Mesendoderm (in vitro differentiated cells): ENCODE data around the gene PCIF1.
"Not testable (repeated sequence)": the region's sequence is repeated elsewhere in the genome, so short reads cannot be mapped to it uniquely, and the experiment has no call there.

Experiments
- DNase-seq: peaks from one replicate; pipeline ENCODE4 v3.0.0; 2013
- H2AK5ac ChIP-seq: 2 replicates; pipeline ENCODE4 v1.6.1; 2013; ENCODE audit warnings: low read length, inconsistent platforms
- H2BK120ac ChIP-seq: 2 replicates; pipeline ENCODE4 v1.6.1; 2013; ENCODE audit warnings: low read depth, mild to moderate bottlenecking, low read length, moderate library complexity, mixed read lengths
- H2BK15ac ChIP-seq: replicated peaks from 2 replicates; pipeline ENCODE4 v1.6.1; 2013; ENCODE audit warnings: low read depth, mild to moderate bottlenecking, moderate library complexity
- H2BK5ac ChIP-seq: 2 replicates; pipeline ENCODE4 v1.6.1; 2013; ENCODE audit warnings: low read length, inconsistent platforms
- H3K18ac ChIP-seq: 2 replicates; pipeline ENCODE4 v1.6.1; 2013; ENCODE audit warnings: mild to moderate bottlenecking, low read length, mixed read lengths
- H3K23ac ChIP-seq: one replicate; pipeline ENCODE4 v1.6.1; 2013; ENCODE audit warnings: low read length
- H3K27ac ChIP-seq: 2 replicates; pipeline ENCODE4 v1.5.1; 2013; ENCODE audit warnings: low read depth, mild to moderate bottlenecking, inconsistent platforms, low read length, moderate library complexity
- H3K27me3 ChIP-seq: 2 replicates; pipeline ENCODE4 v1.6.1; 2013; ENCODE audit warnings: low read length, control low read depth, mild to moderate bottlenecking, inconsistent platforms; ENCODE audit not compliant: insufficient read depth, poor library complexity
- H3K36me3 ChIP-seq: 2 replicates; pipeline ENCODE4 v1.6.1; 2013; ENCODE audit warnings: low read length, inconsistent platforms; ENCODE audit not compliant: control insufficient read depth, insufficient read depth
- H3K4ac ChIP-seq: one replicate; pipeline ENCODE4 v1.6.1; 2013; ENCODE audit warnings: low read depth, mild to moderate bottlenecking, low read length, moderate library complexity
- H3K4me1 ChIP-seq: 2 replicates; pipeline ENCODE4 v1.6.1; 2013; ENCODE audit warnings: low read depth, low read length, inconsistent platforms; ENCODE audit not compliant: control insufficient read depth
- H3K4me2 ChIP-seq: 2 replicates; pipeline ENCODE4 v1.6.1; 2013; ENCODE audit warnings: low read length
- H3K4me3 ChIP-seq: 2 replicates; pipeline ENCODE4 v1.5.1; 2013; ENCODE audit warnings: mild to moderate bottlenecking, low read length
- H3K56ac ChIP-seq: one replicate; pipeline ENCODE4 v1.6.1; 2013; ENCODE audit warnings: low read length
- H3K79me1 ChIP-seq: 2 replicates; pipeline ENCODE4 v1.6.1; 2013; ENCODE audit warnings: low read length, inconsistent platforms
- H3K79me2 ChIP-seq: 2 replicates; pipeline ENCODE4 v1.6.1; 2013; ENCODE audit warnings: mild to moderate bottlenecking, low read length; ENCODE audit not compliant: control insufficient read depth, insufficient read depth
- H3K9ac ChIP-seq: 2 replicates; pipeline ENCODE4 v1.6.1; 2013; ENCODE audit warnings: low read length, inconsistent platforms
- H4K5ac ChIP-seq: one replicate; pipeline ENCODE4 v1.6.1; 2013; ENCODE audit warnings: low read length
- H4K8ac ChIP-seq: one replicate; pipeline ENCODE4 v1.6.1; 2013; ENCODE audit warnings: low read depth, mild to moderate bottlenecking, control low read depth, low read length, moderate library complexity
- WGBS: extraction: QIAGEN DNeasy Blood & Tissue Kit; methylation state at CpG from one replicate; pipeline ENCODE4 v1.1.7; 2013; ENCODE audit warnings: low lambda C conversion rate, missing lambda C conversion rate; ENCODE audit not compliant: insufficient coverage; ENCODE audit errors: extremely low coverage; 5-methylcytosine and 5-hydroxymethylcytosine counted together

Gene PCIF1

DNA sequence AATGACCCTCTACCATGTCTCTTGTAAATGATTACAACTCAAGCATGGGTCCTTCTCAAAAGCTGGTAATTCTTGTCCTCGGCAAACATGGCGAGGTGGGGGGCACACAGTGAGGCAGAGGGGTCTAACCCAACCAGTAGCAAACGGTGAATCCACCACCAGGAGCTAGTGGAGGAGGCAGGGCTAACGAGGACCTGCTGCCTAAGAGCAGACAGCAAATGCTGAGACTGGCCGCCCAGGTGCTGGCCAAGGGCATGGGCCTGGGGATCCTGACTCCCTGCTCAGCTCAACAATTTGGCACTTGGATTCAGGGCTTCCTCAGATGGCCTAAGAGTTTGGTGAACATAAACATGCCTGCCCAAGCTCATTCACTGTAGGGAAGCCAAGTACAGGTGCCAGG is 18.4 kb downstream of the PCIF1 start:
- Histone ChIP-seq H3K18ac (no peak overlapping the region), H3K23ac (no peak overlapping the region), H3K56ac (no peak overlapping the region), H2BK5ac (no peak overlapping the region), H3K27ac (no peak overlapping the region), H3K4me2 (no peak overlapping the region), H3K9ac (no peak overlapping the region), H4K8ac (no peak overlapping the region), H2AK5ac (no peak overlapping the region), H3K4ac (no peak overlapping the region), H3K27me3 (no peaks in the 10 kb centered on the region), H2BK120ac (no peak overlapping the region), H4K5ac (no peak overlapping the region), H3K4me3 (no peak overlapping the region), H2BK15ac (no peak overlapping the region), H3K79me2 (no peaks in the 10 kb centered on the region), H3K36me3 (peaks cover 18% of the 10 kb centered on the region), H3K79me1 (no peaks in the 10 kb centered on the region), H3K4me1 (no peaks in the 10 kb centered on the region)
- WGBS: no CpG with 5 or more reads among the region's 5 CpGs
- no peak for DNase-seq

DNA sequence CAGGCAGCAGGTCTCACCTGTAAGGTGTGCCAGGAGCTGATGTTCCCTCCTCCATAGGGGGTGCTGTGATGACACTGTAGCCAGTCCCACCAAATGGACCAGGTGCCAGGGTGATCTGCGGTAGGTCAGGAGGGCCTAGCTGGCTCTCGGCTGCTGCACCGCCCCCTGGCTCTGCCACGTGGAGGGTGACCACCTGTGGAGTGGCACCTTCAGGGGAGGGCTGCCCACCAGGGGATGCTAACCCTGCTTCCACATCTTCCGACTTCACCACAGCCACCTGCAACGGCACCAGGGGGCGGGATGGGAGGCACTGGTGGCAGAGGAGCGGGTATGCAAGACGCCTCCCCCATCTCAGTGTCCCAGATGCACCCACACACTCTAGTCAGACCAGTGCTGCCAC is 19.2 kb downstream of the PCIF1 start:
- Histone ChIP-seq H3K56ac (no peak overlapping the region), H4K5ac (no peak overlapping the region), H2BK120ac (no peak overlapping the region), H3K79me1 (no peaks in the 10 kb centered on the region), H3K36me3 (peaks cover 18% of the 10 kb centered on the region), H2BK5ac (no peak overlapping the region), H3K4ac (no peak overlapping the region), H3K23ac (no peak overlapping the region), H3K18ac (no peak overlapping the region), H3K4me1 (no peaks in the 10 kb centered on the region), H3K9ac (no peak overlapping the region), H2AK5ac (no peak overlapping the region), H3K27ac (no peak overlapping the region), H4K8ac (no peak overlapping the region), H2BK15ac (no peak overlapping the region), H3K4me2 (no peak overlapping the region), H3K27me3 (no peaks in the 10 kb centered on the region), H3K79me2 (no peaks in the 10 kb centered on the region), H3K4me3 (no peak overlapping the region)
- DNase-seq: no peak
- no CpG with 5 or more reads among the region's 9 CpGs for WGBS

DNA sequence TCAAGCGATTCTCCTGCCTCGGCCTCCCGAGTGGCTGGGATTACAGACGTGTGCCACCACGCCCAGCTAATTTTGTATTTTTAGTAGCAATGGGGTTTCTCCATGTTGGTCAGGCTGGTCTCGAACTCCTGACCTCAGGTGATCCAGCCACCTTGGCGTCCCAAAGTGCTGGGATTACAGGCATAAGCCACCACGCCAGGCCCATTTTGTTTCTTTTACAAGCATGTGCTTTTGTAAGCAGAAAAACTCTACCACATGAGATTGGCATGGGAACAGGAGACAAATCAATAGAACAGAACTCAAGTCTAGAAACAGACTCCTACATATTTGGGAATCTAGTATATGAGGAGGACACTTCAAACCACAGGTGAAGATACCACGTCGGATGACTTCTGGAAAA is 21.8 kb downstream of the PCIF1 start:
- not testable (repeated sequence) for H2BK15ac ChIP-seq, H3K18ac ChIP-seq, H3K79me1 ChIP-seq, H4K5ac ChIP-seq, H3K27ac ChIP-seq, DNase-seq, H3K4me1 ChIP-seq, H3K56ac ChIP-seq, H3K9ac ChIP-seq, H3K27me3 ChIP-seq, H3K4me3 ChIP-seq, H3K79me2 ChIP-seq, H3K23ac ChIP-seq, H2BK5ac ChIP-seq, H2BK120ac ChIP-seq, H4K8ac ChIP-seq, H2AK5ac ChIP-seq, H3K4me2 ChIP-seq, H3K4ac ChIP-seq
- WGBS: no CpG with 5 or more reads among the region's 10 CpGs
- peaks cover 23% of the 10 kb centered on the region for H3K36me3 ChIP-seq

DNA sequence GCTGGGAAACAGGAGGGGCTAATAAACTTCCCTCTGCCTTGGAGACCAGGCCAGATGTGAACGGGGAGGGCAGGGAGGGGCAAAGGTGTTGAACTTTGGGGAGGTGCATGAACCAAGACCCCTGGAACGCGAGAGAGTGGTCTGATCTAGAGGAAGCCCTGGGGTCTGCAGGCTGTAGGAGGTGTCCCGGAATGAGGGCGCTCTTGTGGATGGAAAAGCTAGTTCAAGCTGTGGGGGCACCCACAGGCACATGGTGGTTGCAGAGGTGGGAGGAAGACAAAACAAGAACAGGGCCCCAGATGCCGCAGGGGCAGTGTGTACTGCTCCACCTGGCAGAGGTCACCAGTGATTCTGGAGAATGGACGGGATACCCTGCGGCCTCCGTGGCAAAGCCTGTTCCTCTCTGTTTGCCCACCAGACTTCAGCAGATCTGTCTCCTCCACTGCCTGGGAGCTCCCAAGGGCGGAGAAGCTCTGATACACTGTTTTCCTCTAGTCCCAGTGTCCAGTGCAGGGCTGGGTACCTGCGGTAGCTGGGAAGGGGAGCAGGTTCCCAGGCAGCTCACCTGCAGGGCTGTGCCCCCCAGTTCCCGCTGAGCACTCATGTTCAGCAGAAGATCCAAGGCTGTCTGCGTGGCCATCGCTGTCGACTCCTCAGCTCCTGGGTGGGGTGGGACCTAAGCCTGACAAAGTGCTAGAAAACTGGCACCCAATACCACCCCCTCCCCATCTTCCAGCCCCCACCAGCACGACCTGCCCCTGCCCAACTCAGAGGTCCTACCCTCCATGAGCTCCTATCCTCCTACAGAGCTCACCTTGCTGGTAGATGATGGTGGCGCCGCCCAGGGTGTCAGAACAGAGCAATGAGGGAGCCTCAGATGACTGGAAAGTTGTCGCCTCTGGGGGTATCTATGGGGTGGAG is 22.8 kb downstream of the PCIF1 start:
- H3K4ac ChIP-seq: no peak overlapping the region
- H2BK5ac ChIP-seq: no peak overlapping the region
- no peak overlapping the region for H3K18ac ChIP-seq
- H3K79me2 ChIP-seq: no peaks in the 10 kb centered on the region
- no peak overlapping the region for H4K8ac ChIP-seq
- H2BK120ac ChIP-seq: no peak overlapping the region
- no peak for DNase-seq
- no peak overlapping the region for H3K4me3 ChIP-seq
- H3K27ac ChIP-seq: no peak overlapping the region
- H3K79me1 ChIP-seq: no peaks in the 10 kb centered on the region
- H4K5ac ChIP-seq: no peak overlapping the region
- no CpG with 5 or more reads among the region's 19 CpGs for whole genome bisulfite sequencing
- no peaks in the 10 kb centered on the region for H3K4me1 ChIP-seq
- peaks cover 21% of the 10 kb centered on the region for H3K36me3 ChIP-seq
- no peak overlapping the region for H3K56ac ChIP-seq
- no peak overlapping the region for H3K23ac ChIP-seq
- H2AK5ac ChIP-seq: no peak overlapping the region
- H3K27me3 ChIP-seq: no peaks in the 10 kb centered on the region
- no peak overlapping the region for H3K4me2 ChIP-seq
- no peak overlapping the region for H2BK15ac ChIP-seq
- H3K9ac ChIP-seq: no peak overlapping the region

DNA sequence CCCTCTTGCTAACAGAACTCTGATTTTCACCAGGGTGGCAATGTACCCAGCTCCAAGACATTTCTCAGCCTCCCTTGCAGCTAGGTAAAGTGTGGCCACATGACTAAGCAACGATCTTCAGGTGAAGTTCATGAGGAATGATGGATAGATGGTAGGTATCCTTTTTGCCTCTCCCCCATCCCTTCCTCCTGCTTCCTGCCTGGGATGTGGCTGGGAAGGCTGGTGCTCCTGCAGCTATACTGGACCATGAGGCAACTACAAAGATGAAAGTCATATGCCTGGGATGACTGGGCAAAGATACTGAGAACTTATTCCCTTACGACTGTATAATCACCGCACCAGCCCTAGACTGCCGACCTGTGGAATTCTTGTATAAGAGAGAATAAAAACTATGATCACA is 24.1 kb downstream of the PCIF1 start:
- WGBS: no CpG with 5 or more reads among the region's 4 CpGs
- H2BK15ac ChIP-seq: no peak overlapping the region
- peaks cover 18% of the 10 kb centered on the region for H3K36me3 ChIP-seq
- no peak overlapping the region for H3K23ac ChIP-seq
- no peak overlapping the region for H2BK120ac ChIP-seq
- H3K9ac ChIP-seq: no peak overlapping the region
- H3K27me3 ChIP-seq: no peaks in the 10 kb centered on the region
- H3K4me2 ChIP-seq: no peak overlapping the region
- H2BK5ac ChIP-seq: no peak overlapping the region
- no peak overlapping the region for H2AK5ac ChIP-seq
- no peak overlapping the region for H3K56ac ChIP-seq
- DNase-seq: no peak
- no peak overlapping the region for H3K4me3 ChIP-seq
- H3K27ac ChIP-seq: no peak overlapping the region
- H4K5ac ChIP-seq: no peak overlapping the region
- no peak overlapping the region for H4K8ac ChIP-seq
- no peak overlapping the region for H3K4ac ChIP-seq
- H3K79me2 ChIP-seq: no peaks in the 10 kb centered on the region
- H3K4me1 ChIP-seq: no peaks in the 10 kb centered on the region
- H3K18ac ChIP-seq: no peak overlapping the region
- no peaks in the 10 kb centered on the region for H3K79me1 ChIP-seq

DNA sequence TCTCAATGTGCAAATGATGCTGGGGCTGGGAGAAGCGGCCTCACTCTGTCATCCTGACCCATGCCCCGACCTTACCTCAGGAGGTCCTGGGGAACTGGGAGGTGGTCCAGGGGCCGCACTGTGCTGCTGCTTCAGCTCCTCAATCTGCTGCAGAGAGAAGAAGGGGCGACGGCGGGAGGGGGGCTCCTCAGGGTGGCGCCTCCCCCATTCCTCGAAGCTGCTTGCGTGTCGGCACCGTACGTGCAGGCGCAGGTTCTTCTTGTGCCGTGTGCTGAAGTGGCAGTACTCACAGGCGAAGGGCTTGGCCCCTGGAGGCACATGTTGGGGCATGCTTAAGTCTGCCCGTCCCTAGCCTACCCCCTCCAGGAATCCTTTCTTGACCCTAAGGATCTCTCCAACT is 24.6 kb downstream of the PCIF1 start:
- Histone ChIP-seq H3K27ac (no peak overlapping the region), H3K18ac (no peak overlapping the region), H4K8ac (no peak overlapping the region), H3K36me3 (peaks cover 18% of the 10 kb centered on the region), H3K56ac (no peak overlapping the region), H2BK5ac (no peak overlapping the region), H3K4ac (no peak overlapping the region), H3K9ac (no peak overlapping the region), H2BK120ac (no peak overlapping the region), H3K23ac (no peak overlapping the region), H3K4me2 (no peak overlapping the region), H3K4me3 (no peak overlapping the region), H3K79me2 (no peaks in the 10 kb centered on the region), H3K27me3 (no peaks in the 10 kb centered on the region), H4K5ac (no peak overlapping the region), H2AK5ac (no peak overlapping the region), H2BK15ac (no peak overlapping the region), H3K4me1 (no peaks in the 10 kb centered on the region), H3K79me1 (no peaks in the 10 kb centered on the region)
- no peak for DNase-seq
- no CpG with 5 or more reads among the region's 16 CpGs for WGBS
